ENCODE results near the gene LPCAT3. TPM values are rescaled to one million over a fixed set of nuclear protein-coding genes. Genes with fewer than 3 reads are reported as not detected.
"Not testable (repeated sequence)": the region's sequence is repeated elsewhere in the genome, so short reads cannot be mapped to it uniquely, and the experiment has no call there.

LPCAT3 gene
- total RNA-seq, 1 donor from 2014 or later = 18.8 TPM

DNA sequence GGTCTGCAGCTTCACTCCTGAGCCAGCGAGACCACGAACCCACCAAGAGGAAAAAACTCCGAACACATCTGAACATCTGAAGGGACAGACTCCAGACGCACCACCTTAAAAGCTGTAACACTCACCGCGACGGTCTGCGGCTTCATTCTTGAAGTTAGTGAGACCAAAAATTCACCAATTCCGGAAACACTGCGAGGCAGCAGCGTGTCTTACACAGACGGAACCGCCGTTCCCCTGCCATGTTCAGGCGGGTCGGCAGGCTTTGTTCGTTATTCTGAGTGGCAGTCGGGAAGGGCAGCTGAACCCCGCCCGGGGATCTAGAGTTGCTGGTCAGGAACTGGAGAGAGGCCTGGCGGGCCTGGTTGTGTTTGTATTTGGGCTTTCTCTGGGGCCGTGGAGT, 20.3 kb upstream of the LPCAT3 start:
- TF ChIP-seq, protein P1, sequence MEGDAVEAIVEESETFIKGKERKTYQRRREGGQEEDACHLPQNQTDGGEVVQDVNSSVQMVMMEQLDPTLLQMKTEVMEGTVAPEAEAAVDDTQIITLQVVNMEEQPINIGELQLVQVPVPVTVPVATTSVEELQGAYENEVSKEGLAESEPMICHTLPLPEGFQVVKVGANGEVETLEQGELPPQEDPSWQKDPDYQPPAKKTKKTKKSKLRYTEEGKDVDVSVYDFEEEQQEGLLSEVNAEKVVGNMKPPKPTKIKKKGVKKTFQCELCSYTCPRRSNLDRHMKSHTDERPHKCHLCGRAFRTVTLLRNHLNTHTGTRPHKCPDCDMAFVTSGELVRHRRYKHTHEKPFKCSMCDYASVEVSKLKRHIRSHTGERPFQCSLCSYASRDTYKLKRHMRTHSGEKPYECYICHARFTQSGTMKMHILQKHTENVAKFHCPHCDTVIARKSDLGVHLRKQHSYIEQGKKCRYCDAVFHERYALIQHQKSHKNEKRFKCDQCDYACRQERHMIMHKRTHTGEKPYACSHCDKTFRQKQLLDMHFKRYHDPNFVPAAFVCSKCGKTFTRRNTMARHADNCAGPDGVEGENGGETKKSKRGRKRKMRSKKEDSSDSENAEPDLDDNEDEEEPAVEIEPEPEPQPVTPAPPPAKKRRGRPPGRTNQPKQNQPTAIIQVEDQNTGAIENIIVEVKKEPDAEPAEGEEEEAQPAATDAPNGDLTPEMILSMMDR (IDR thresholded peaks at IDR 0.05) = no peak
- Mint-ChIP-seq H3K36me3 (ENCODE audit: low read depth) (no peaks in the 10 kb centered on the region), H3K4me3 (ENCODE audit: unreplicated experiment) (no peak overlapping the region)

DNA sequence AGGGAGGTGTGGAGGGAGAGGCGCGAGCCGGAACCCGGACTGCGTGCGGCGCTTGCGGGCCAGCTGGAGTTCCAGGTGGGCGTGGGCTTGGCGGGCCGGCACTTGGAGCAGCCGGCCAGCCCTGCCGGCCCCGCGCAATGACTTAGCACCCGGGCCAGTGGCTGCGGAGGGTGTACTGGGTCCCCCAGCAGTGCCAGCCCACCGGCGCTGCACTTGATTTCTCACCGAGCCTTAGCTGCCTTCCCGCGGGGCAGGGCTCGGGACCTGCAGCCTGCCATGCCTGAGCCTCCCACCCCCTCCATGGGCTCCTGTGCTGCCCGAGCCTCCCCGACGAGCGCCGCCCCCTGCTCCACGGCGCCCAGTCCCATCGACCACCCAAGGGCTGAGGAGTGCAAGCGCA, 19.1 kb upstream of the LPCAT3 start:
- not testable (repeated sequence) for H3K4me1 Mint-ChIP-seq (ENCODE audit: low read depth)

More for the DNA sequence above, 20.3 kb upstream of the LPCAT3 start:
- no peaks in the 10 kb centered on the region for H3K9me3 Mint-ChIP-seq (ENCODE audit: low read depth)
- peaks cover 5% of the 10 kb centered on the region for H3K27me3 Mint-ChIP-seq (ENCODE audit: low read depth)
- no peak overlapping the region for H3K27ac Mint-ChIP-seq (ENCODE audit: unreplicated experiment)
- H3K4me1 Mint-ChIP-seq (ENCODE audit: low read depth) = peaks cover 11% of the 10 kb centered on the region
- no peak for DNase-seq (ENCODE audit: low spot score)

DNA sequence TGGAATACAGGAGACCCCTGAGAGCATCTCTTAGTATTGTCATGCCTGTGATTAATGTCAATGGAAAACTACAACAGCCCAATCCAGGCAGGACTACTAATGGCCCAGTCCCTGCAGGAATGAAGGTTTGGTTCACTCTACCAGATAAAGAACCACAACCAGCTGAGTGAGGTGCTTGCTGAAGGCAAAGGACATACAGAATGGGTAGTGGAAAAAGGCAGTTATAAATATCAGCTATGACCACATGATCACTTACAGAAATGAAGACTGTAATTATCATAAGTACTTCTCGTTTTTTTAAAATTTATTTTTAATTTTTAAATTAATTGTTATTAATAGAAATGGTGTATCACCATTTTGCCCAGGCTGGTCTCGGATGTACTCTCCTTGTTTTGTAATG, 17.2 kb upstream of the LPCAT3 start:
- H3K4me3 Mint-ChIP-seq (ENCODE audit: unreplicated experiment) = no peak overlapping the region
- H3K36me3 Mint-ChIP-seq (ENCODE audit: low read depth) = peaks cover 2% of the 10 kb centered on the region
- TF ChIP-seq, protein P1 (IDR thresholded peaks at IDR 0.05) = no peak
- no peaks in the 10 kb centered on the region for H3K4me1 Mint-ChIP-seq (ENCODE audit: low read depth)
- no peak overlapping the region for H3K27ac Mint-ChIP-seq (ENCODE audit: unreplicated experiment)
- no peak for DNase-seq (ENCODE audit: low spot score)
- peaks cover 7% of the 10 kb centered on the region for H3K27me3 Mint-ChIP-seq (ENCODE audit: low read depth)
- H3K9me3 Mint-ChIP-seq (ENCODE audit: low read depth) = no peaks in the 10 kb centered on the region

More for the DNA sequence above, 19.1 kb upstream of the LPCAT3 start:
- H3K27ac Mint-ChIP-seq (ENCODE audit: unreplicated experiment); DNase-seq (ENCODE audit: low spot score); H3K36me3 Mint-ChIP-seq (ENCODE audit: low read depth); H3K9me3 Mint-ChIP-seq (ENCODE audit: low read depth); H3K27me3 Mint-ChIP-seq (ENCODE audit: low read depth); H3K4me3 Mint-ChIP-seq (ENCODE audit: unreplicated experiment): not testable (repeated sequence)

DNA sequence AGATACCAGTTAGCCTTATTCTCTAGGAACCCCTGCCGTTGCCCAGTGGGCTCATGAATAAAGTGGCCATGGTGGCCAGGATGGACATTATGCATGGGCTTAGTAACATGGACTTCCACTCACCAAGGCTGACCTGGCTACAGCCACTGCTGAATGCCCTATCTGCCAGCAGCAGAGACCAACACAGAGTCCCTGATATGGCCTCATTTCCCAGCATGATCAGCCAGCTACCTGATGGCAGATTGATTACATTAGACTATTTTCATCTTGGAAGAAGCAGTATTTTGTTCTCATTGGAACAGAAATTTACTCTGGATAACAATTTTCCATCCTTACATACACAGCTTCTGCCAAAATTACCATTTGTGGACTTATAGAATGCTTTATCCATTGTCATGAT, 16.2 kb upstream of the LPCAT3 start:
- H3K9me3 Mint-ChIP-seq (ENCODE audit: low read depth) = no peaks in the 10 kb centered on the region
- peaks cover 7% of the 10 kb centered on the region for H3K27me3 Mint-ChIP-seq (ENCODE audit: low read depth)
- no peaks in the 10 kb centered on the region for H3K4me1 Mint-ChIP-seq (ENCODE audit: low read depth)
- TF ChIP-seq, protein P1 (IDR thresholded peaks at IDR 0.05) = no peak
- H3K4me3 Mint-ChIP-seq (ENCODE audit: unreplicated experiment) = no peak overlapping the region
- DNase-seq (ENCODE audit: low spot score) = no peak
- no peak overlapping the region for H3K27ac Mint-ChIP-seq (ENCODE audit: unreplicated experiment)
- peaks cover 2% of the 10 kb centered on the region for H3K36me3 Mint-ChIP-seq (ENCODE audit: low read depth)

DNA sequence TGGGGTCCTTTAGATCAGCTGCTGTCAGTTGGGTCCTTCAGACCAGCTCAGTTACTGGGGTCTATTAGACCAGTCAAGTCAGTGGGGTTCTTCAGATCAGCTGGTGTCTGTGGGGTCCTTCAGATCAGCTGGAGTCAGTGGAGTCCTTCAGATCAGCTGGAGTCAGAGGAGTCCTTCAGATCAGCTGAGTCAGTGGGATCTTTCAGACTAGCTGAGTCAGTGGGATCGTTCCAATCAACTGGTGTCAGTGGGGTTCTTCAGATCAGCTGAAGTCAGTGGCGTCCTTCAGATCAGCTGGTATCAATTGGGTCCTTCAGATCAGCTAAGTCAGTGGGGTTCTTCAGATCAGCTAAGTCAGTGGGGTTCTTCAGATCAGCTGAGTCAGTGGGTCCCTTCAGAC, 14.7 kb upstream of the LPCAT3 start:
- TF ChIP-seq, protein P1 (IDR thresholded peaks at IDR 0.05) = no peak
- DNase-seq (ENCODE audit: low spot score) = no peak
- no peaks in the 10 kb centered on the region for H3K9me3 Mint-ChIP-seq (ENCODE audit: low read depth)

DNA sequence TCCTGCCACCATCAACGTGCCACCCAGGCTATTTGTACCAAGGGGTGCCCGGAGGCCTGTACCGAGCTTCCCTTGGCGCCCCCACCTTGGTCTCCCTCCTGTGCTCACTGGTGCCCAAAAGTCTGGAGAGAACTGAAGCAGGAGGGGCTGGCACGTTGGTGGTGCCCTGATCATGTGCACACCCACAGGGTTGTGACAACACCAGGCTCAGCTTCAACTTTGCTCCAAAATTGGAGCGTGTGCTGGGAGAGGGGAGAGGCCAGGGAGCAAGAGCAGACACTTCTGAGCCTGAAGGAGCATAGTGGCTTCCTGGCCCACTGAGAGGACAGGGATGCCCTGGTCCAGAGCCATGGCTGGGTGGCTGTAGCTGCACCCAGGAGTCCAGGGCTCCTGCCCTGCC, 13.0 kb upstream of the LPCAT3 start:
- Mint-ChIP-seq H3K9me3 (ENCODE audit: low read depth) (no peaks in the 10 kb centered on the region), H3K4me1 (ENCODE audit: low read depth) (no peaks in the 10 kb centered on the region), H3K36me3 (ENCODE audit: low read depth) (peaks cover 2% of the 10 kb centered on the region), H3K27me3 (ENCODE audit: low read depth) (peaks cover 7% of the 10 kb centered on the region), H3K4me3 (ENCODE audit: unreplicated experiment) (no peak overlapping the region), H3K27ac (ENCODE audit: unreplicated experiment) (no peak overlapping the region)
- no peak for DNase-seq (ENCODE audit: low spot score)
- TF ChIP-seq, protein P1 (IDR thresholded peaks at IDR 0.05) = no peak

More for the DNA sequence above, 14.7 kb upstream of the LPCAT3 start:
- no peaks in the 10 kb centered on the region for H3K4me1 Mint-ChIP-seq (ENCODE audit: low read depth)
- peaks cover 7% of the 10 kb centered on the region for H3K27me3 Mint-ChIP-seq (ENCODE audit: low read depth)
- H3K36me3 Mint-ChIP-seq (ENCODE audit: low read depth) = peaks cover 2% of the 10 kb centered on the region
- H3K4me3 Mint-ChIP-seq (ENCODE audit: unreplicated experiment) = no peak overlapping the region
- no peak overlapping the region for H3K27ac Mint-ChIP-seq (ENCODE audit: unreplicated experiment)

Measured in chondrocyte (in vitro differentiated cells).